HEK293 (cell line): ENCODE measurements around the gene GRIPAP1.
A peak's percentile ranks its signal among the peaks of the same experiment; 100 is the strongest.

ENCODE experiments used
- CTCF ChIA-PET: fragments of 350-600 bp; formaldehyde crosslinking; extraction: SDS; loops from one replicate; lab custom pipeline; 2021; ENCODE audit warnings: antibody characterized with exemption; lab: Yijun Ruan, JAX
- POLR2A ChIA-PET: fragments of 300-600 bp; formaldehyde crosslinking; extraction: SDS; loops from one replicate; lab custom pipeline; 2020; ENCODE audit warnings: antibody characterized with exemption, inconsistent platforms; lab: Yijun Ruan, JAX
- H3K27ac ChIP-seq: fragments of 200-500 bp; sonication (Bioruptor generic); 2 replicates; pipeline ENCODE4 v1.5.1; 2014; ENCODE audit warnings: low read depth, low read length, control low read depth, inconsistent platforms; ENCODE audit errors: extremely low read depth
- H3K36me3 ChIP-seq, 2 experiments: fragments of 200-500 bp in 1 of 2; sonication (Bioruptor generic) in 1 of 2; 1 replicate in 1 of 2; 2 replicates in 1 of 2; pipeline ENCODE4 v1.5.1; 2014 to 2017; ENCODE audit warnings: inconsistent platforms in 2 of 2, low read length in 2 of 2; ENCODE audit not compliant: control insufficient read depth in 2 of 2, insufficient read depth in 1 of 2
- H3K4me1 ChIP-seq: fragments of 200-500 bp; sonication (Bioruptor generic); 2 replicates; pipeline ENCODE4 v1.5.1; 2014; ENCODE audit warnings: mild to moderate bottlenecking, low read length, inconsistent platforms; ENCODE audit not compliant: control insufficient read depth, insufficient read depth
- H3K4me3 ChIP-seq: 2 replicates; pipeline ENCODE4 v1.5.1; 2011; ENCODE audit warnings: low read depth, mild to moderate bottlenecking, control low read depth, low read length, moderate library complexity
- H3K9me3 ChIP-seq: fragments of 200-500 bp; sonication (Bioruptor generic); 2 replicates; pipeline ENCODE4 v1.5.1; 2014; ENCODE audit warnings: low read depth, low read length, inconsistent platforms; ENCODE audit not compliant: control insufficient read depth, insufficient read depth
- MZF1 ChIP-seq: fragments of 450-650 bp; formaldehyde crosslinking; IDR thresholded peaks from 2 replicates; pipeline ENCODE4 v1.5.1; 2017; ENCODE audit warnings: missing biosample characterization, missing genetic modification characterization, borderline replicate concordance
- SALL2 ChIP-seq: fragments of 450-650 bp; formaldehyde crosslinking; IDR thresholded peaks from 2 replicates; pipeline ENCODE4 v1.5.0; 2017; ENCODE audit warnings: missing biosample characterization, mild to moderate bottlenecking, missing genetic modification characterization, borderline replicate concordance
- SP7 ChIP-seq: fragments of 450-650 bp; formaldehyde crosslinking; IDR thresholded peaks from 2 replicates; pipeline ENCODE4 v1.5.1; 2016; ENCODE audit warnings: missing biosample characterization, missing genetic modification characterization
- ZBTB7A ChIP-seq: fragments of 450-650 bp; formaldehyde crosslinking; IDR thresholded peaks from 2 replicates; pipeline ENCODE4 v1.5.1; 2016; ENCODE audit warnings: low read depth, missing biosample characterization, missing genetic modification characterization
- ZBTB8A ChIP-seq: fragments of 450-650 bp; formaldehyde crosslinking; IDR thresholded peaks from 2 replicates; pipeline ENCODE4 v1.5.1; 2016; ENCODE audit warnings: missing biosample characterization, missing genetic modification characterization
- ZFHX2 ChIP-seq: fragments of 450-650 bp; formaldehyde crosslinking; conservative IDR thresholded peaks from 2 replicates; pipeline ENCODE4 v1.5.1; 2016; ENCODE audit warnings: missing biosample characterization, missing genetic modification characterization
- ZFP3 ChIP-seq: fragments of 450-650 bp; formaldehyde crosslinking; IDR thresholded peaks from 2 replicates; pipeline ENCODE4 v1.5.1; 2016; ENCODE audit warnings: low read depth, missing biosample characterization, missing genetic modification characterization
- ZFP37 ChIP-seq: fragments of 450-650 bp; formaldehyde crosslinking; IDR thresholded peaks from 2 replicates; pipeline ENCODE4 v1.5.1; 2016; ENCODE audit warnings: missing biosample characterization, missing genetic modification characterization
- ZNF10 ChIP-seq: fragments of 450-650 bp; formaldehyde crosslinking; IDR thresholded peaks from 2 replicates; pipeline ENCODE4 v1.5.1; 2017; ENCODE audit warnings: missing biosample characterization, missing genetic modification characterization
- ZNF112 ChIP-seq: fragments of 450-650 bp; formaldehyde crosslinking; IDR thresholded peaks from 2 replicates; pipeline ENCODE4 v1.5.0; 2017; ENCODE audit warnings: missing biosample characterization, missing genetic modification characterization
- ZNF140 ChIP-seq: fragments of 450-650 bp; formaldehyde crosslinking; IDR thresholded peaks from 2 replicates; pipeline ENCODE4 v1.5.1; 2016; ENCODE audit warnings: missing biosample characterization, missing genetic modification characterization
- ZNF16 ChIP-seq: fragments of 450-650 bp; formaldehyde crosslinking; IDR thresholded peaks from 2 replicates; pipeline ENCODE4 v1.5.1; 2016; ENCODE audit warnings: low read depth, missing biosample characterization, missing genetic modification characterization
- ZNF169 ChIP-seq: fragments of 450-650 bp; formaldehyde crosslinking; IDR thresholded peaks from 2 replicates; pipeline ENCODE4 v1.5.1; 2016; ENCODE audit warnings: missing biosample characterization, missing genetic modification characterization
- ZNF280C ChIP-seq: fragments of 450-650 bp; formaldehyde crosslinking; IDR thresholded peaks from 2 replicates; pipeline ENCODE4 v1.5.1; 2016; ENCODE audit warnings: missing biosample characterization, missing genetic modification characterization
- ZNF335 ChIP-seq: fragments of 450-650 bp; formaldehyde crosslinking; conservative IDR thresholded peaks from 2 replicates; pipeline ENCODE4 v1.5.1; 2016; ENCODE audit warnings: missing biosample characterization, missing genetic modification characterization
- ZNF473 ChIP-seq: fragments of 450-650 bp; formaldehyde crosslinking; IDR thresholded peaks from 2 replicates; pipeline ENCODE4 v1.5.1; 2017; ENCODE audit warnings: missing biosample characterization, missing genetic modification characterization
- ZNF571 ChIP-seq: fragments of 450-650 bp; formaldehyde crosslinking; IDR thresholded peaks from 2 replicates; pipeline ENCODE4 v1.5.0; 2017; ENCODE audit warnings: missing biosample characterization, missing genetic modification characterization
- ZNF785 ChIP-seq: fragments of 450-650 bp; formaldehyde crosslinking; IDR thresholded peaks from 2 replicates; pipeline ENCODE4 v1.5.1; 2016; ENCODE audit warnings: missing biosample characterization, missing genetic modification characterization
- ZNF792 ChIP-seq: fragments of 450-650 bp; formaldehyde crosslinking; IDR thresholded peaks from 2 replicates; pipeline ENCODE4 v1.5.1; 2016; ENCODE audit warnings: missing biosample characterization, missing genetic modification characterization
- TF ChIP-seq, protein P1 (sequence below): fragments of 450-650 bp; formaldehyde crosslinking; IDR thresholded peaks from 2 replicates; pipeline ENCODE4 v1.5.1; 2017; ENCODE audit warnings: missing biosample characterization, missing genetic modification characterization
- TF ChIP-seq, protein P2 (sequence below): fragments of 450-650 bp; formaldehyde crosslinking; IDR thresholded peaks from 2 replicates; pipeline ENCODE4 v1.5.1; 2016; ENCODE audit warnings: missing biosample characterization, missing genetic modification characterization
- TF ChIP-seq, protein P3 (sequence below): fragments of 450-650 bp; formaldehyde crosslinking; IDR thresholded peaks from 2 replicates; pipeline ENCODE4 v1.5.1; 2016; ENCODE audit warnings: missing biosample characterization, missing genetic modification characterization, borderline replicate concordance

Gene GRIPAP1

DNA sequence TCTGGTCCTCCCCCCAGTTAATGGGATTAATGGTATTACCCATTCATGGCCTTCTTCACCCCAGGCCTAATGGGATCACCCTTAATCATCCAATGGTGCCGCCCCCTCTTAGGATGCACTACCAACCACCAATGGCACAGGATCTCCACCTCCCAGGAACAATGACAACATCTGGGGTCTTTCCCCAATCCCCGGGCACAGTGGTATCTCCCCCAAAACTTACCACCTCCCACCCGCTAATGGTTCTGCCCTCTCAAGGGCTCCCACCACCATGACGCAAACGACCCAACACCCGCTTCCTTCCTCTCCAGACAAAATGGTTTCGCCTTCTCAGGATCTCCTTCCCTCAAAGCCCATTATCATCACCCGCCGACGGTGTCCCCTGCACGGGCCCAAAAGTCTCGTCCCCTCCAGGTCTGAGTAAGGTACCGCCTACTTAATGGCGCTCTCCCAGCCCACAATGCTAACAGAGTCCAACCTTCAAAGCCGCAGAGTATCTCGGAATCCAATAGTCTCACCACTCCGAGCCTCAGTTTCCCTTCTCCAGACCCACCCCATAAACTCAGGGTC lies 458 bp downstream of the GRIPAP1 start (continued):
- TF ChIP-seq ZFP3 (tag by site-specific recombination) (no peak), ZNF473 (tag by site-specific recombination) (no peak), ZBTB7A (tag by site-specific recombination) (no peak), ZFP37 (tag by site-specific recombination) (no peak; the same call in 1 of the 2 replicates), SP7 (tag by site-specific recombination) (no peak), ZNF16 (tag by site-specific recombination) (no peak), ZBTB8A (tag by site-specific recombination) (no peak; the same call in 1 of the 2 replicates), ZNF280C (no peak), ZNF112 (tag by site-specific recombination) (no peak), ZNF571 (tag by site-specific recombination) (no peak), ZFHX2 (peak; percentile 44; the same call in 1 of the 2 replicates)
- TF ChIP-seq, protein P1, sequence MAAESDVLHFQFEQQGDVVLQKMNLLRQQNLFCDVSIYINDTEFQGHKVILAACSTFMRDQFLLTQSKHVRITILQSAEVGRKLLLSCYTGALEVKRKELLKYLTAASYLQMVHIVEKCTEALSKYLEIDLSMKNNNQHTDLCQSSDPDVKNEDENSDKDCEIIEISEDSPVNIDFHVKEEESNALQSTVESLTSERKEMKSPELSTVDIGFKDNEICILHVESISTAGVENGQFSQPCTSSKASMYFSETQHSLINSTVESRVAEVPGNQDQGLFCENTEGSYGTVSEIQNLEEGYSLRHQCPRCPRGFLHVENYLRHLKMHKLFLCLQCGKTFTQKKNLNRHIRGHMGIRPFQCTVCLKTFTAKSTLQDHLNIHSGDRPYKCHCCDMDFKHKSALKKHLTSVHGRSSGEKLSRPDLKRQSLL, result no peak
- TF ChIP-seq, protein P2, sequence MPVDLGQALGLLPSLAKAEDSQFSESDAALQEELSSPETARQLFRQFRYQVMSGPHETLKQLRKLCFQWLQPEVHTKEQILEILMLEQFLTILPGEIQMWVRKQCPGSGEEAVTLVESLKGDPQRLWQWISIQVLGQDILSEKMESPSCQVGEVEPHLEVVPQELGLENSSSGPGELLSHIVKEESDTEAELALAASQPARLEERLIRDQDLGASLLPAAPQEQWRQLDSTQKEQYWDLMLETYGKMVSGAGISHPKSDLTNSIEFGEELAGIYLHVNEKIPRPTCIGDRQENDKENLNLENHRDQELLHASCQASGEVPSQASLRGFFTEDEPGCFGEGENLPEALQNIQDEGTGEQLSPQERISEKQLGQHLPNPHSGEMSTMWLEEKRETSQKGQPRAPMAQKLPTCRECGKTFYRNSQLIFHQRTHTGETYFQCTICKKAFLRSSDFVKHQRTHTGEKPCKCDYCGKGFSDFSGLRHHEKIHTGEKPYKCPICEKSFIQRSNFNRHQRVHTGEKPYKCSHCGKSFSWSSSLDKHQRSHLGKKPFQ, result 0 out of 2 replicates have a peak, but pooled peaks have one; percentile 13

DNA sequence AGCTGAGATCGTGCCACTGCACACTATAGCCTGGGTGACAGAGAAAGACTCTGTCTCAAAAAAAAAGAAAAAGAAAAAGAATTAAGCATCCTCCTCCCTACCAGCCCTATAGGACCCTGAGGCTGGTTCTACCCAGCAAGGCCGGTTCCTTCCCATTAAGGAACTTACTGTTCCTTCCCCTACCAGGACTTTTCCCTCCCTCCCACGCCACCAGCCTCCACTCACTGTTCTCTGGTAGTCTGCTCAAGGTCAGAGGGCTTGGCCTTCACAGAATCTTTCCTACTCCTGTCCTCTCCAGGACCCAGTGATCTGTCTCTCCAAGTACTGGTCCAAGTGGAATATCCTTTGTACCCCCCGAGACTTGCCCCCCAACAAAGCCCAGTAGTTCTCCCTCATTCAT lies 1.4 kb downstream of the GRIPAP1 start:
- CTCF ChIA-PET, result no interaction called here
- peaks cover 11 to 40% of the 10 kb centered on the region in 2 experiments for H3K36me3 ChIP-seq
- no peak overlapping the region for H3K4me3 ChIP-seq
- no peaks in the 10 kb centered on the region for H3K4me1 ChIP-seq
- no peak overlapping the region for H3K27ac ChIP-seq
- H3K9me3 ChIP-seq, result no peaks in the 10 kb centered on the region
- POLR2A ChIA-PET, result no interaction called here
- TF ChIP-seq ZNF335 (tag by site-specific recombination), result no peak
- TF ChIP-seq SALL2 (tag by site-specific recombination), result no peak
- TF ChIP-seq ZNF792 (tag by site-specific recombination), result no peak
- no peak for TF ChIP-seq ZNF10 (tag by site-specific recombination)
- no peak for TF ChIP-seq ZNF140 (tag by site-specific recombination)
- TF ChIP-seq, protein P3, sequence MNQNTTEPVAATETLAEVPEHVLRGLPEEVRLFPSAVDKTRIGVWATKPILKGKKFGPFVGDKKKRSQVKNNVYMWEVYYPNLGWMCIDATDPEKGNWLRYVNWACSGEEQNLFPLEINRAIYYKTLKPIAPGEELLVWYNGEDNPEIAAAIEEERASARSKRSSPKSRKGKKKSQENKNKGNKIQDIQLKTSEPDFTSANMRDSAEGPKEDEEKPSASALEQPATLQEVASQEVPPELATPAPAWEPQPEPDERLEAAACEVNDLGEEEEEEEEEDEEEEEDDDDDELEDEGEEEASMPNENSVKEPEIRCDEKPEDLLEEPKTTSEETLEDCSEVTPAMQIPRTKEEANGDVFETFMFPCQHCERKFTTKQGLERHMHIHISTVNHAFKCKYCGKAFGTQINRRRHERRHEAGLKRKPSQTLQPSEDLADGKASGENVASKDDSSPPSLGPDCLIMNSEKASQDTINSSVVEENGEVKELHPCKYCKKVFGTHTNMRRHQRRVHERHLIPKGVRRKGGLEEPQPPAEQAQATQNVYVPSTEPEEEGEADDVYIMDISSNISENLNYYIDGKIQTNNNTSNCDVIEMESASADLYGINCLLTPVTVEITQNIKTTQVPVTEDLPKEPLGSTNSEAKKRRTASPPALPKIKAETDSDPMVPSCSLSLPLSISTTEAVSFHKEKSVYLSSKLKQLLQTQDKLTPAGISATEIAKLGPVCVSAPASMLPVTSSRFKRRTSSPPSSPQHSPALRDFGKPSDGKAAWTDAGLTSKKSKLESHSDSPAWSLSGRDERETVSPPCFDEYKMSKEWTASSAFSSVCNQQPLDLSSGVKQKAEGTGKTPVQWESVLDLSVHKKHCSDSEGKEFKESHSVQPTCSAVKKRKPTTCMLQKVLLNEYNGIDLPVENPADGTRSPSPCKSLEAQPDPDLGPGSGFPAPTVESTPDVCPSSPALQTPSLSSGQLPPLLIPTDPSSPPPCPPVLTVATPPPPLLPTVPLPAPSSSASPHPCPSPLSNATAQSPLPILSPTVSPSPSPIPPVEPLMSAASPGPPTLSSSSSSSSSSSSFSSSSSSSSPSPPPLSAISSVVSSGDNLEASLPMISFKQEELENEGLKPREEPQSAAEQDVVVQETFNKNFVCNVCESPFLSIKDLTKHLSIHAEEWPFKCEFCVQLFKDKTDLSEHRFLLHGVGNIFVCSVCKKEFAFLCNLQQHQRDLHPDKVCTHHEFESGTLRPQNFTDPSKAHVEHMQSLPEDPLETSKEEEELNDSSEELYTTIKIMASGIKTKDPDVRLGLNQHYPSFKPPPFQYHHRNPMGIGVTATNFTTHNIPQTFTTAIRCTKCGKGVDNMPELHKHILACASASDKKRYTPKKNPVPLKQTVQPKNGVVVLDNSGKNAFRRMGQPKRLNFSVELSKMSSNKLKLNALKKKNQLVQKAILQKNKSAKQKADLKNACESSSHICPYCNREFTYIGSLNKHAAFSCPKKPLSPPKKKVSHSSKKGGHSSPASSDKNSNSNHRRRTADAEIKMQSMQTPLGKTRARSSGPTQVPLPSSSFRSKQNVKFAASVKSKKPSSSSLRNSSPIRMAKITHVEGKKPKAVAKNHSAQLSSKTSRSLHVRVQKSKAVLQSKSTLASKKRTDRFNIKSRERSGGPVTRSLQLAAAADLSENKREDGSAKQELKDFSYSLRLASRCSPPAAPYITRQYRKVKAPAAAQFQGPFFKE (tag by site-specific recombination), result no peak
- no peak for TF ChIP-seq ZNF169 (tag by site-specific recombination)
- TF ChIP-seq ZNF785 (tag by site-specific recombination), result no peak
- TF ChIP-seq MZF1 (tag by site-specific recombination), result no peak
